Mucosa of rectum (tissue), 2 donors: ENCODE data around the gene RBM20.

Experiments used
- H3K27ac ChIP-seq, 2 donors: one replicate each; pipeline ENCODE4 v1.7.0; 2013; ENCODE audit warnings: inconsistent platforms in 2 of 2, low read depth in 2 of 2, low read length in 2 of 2
- H3K27me3 ChIP-seq, 2 donors: one replicate each; pipeline ENCODE4 v1.7.0; 2013; ENCODE audit warnings: low read length in 2 of 2; ENCODE audit not compliant: control insufficient read depth in 2 of 2, insufficient read depth in 2 of 2
- H3K36me3 ChIP-seq, 2 donors: one replicate each; pipeline ENCODE4 v1.7.0; 2013; ENCODE audit warnings: low read length in 2 of 2; ENCODE audit not compliant: control insufficient read depth in 2 of 2, insufficient read depth in 2 of 2
- H3K4me1 ChIP-seq, 2 donors: one replicate each; pipeline ENCODE4 v1.7.0; 2013; ENCODE audit warnings: low read length in 2 of 2, mild to moderate bottlenecking in 1 of 2; ENCODE audit not compliant: control insufficient read depth in 2 of 2, insufficient read depth in 2 of 2
- H3K4me3 ChIP-seq, 2 donors: one replicate each; pipeline ENCODE4 v1.7.0; 2013; ENCODE audit warnings: low read length in 2 of 2
- H3K9ac ChIP-seq, 2 donors: one replicate each; pipeline ENCODE4 v1.7.0; 2013; ENCODE audit warnings: low read length in 2 of 2, low read depth in 1 of 2, mild to moderate bottlenecking in 1 of 2
- H3K9me3 ChIP-seq, 2 donors: one replicate each; pipeline ENCODE4 v1.7.0; 2013; ENCODE audit warnings: low read length in 2 of 2; ENCODE audit not compliant: control insufficient read depth in 2 of 2
- donor health status: healthy.
- donor health status: Normal muscosa, but diverticular disease.

RBM20 gene

GRCh38 chr10:110747609-110748464 lies 103.7 kb downstream of the RBM20 start:
- Histone ChIP-seq H3K27me3 (no peaks in the 10 kb centered on the region), H3K4me3 (no peak overlapping the region), H3K36me3 (no peaks in the 10 kb centered on the region), H3K9ac (no peak overlapping the region), H3K9me3 (peaks cover 2 to 3% of the 10 kb centered on the region in 2 donors), H3K4me1 (peaks cover 2 to 10% of the 10 kb centered on the region in 2 donors), H3K27ac (peak overlapping the region in 1 of 2 donors; percentile 35)

- Histone ChIP-seq H3K4me1 (peaks cover 2 to 10% of the 10 kb centered on the region in 2 donors), H3K36me3 (no peaks in the 10 kb centered on the region), H3K27me3 (no peaks in the 10 kb centered on the region), H3K27ac (no peak overlapping the region), H3K9me3 (peaks cover 2 to 3% of the 10 kb centered on the region in 2 donors), H3K4me3 (no peak overlapping the region), H3K9ac (no peak overlapping the region)
These were observed 104.8 kb downstream of the RBM20 start for GRCh38 chr10:110748970-110749369.

DNA sequence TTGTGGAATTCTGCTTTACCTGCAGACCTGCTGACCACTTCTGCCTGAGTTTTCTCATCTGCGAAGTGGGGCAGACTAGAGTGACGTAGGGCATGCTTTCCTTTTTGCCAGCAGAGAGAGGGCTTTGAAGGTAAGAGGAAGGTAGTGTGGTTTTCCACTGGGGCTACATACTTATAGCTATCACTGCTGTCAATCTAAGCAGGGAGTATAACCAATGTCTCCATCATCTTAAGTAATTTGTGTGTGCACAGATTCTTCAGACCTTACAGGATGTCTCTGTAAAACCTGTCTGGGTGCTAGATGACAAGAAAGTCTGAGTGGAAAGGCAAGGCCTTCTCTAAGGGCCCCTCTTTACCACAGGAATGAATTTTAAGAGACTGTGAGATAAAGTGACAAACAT lies 106.8 kb downstream of the RBM20 start:
- Histone ChIP-seq H3K27ac (no peak overlapping the region), H3K27me3 (no peaks in the 10 kb centered on the region), H3K9me3 (peaks cover 2 to 3% of the 10 kb centered on the region in 2 donors), H3K36me3 (no peaks in the 10 kb centered on the region), H3K4me3 (no peak overlapping the region), H3K4me1 (peaks cover 2 to 16% of the 10 kb centered on the region in 2 donors), H3K9ac (no peak overlapping the region)

- H3K4me1 ChIP-seq, result peaks cover 7 to 18% of the 10 kb centered on the region in 2 donors
- no peak overlapping the region for H3K9ac ChIP-seq
- no peak overlapping the region for H3K27ac ChIP-seq
- no peak overlapping the region for H3K4me3 ChIP-seq
- H3K9me3 ChIP-seq, result peaks cover 2 to 3% of the 10 kb centered on the region in 2 donors
- H3K27me3 ChIP-seq, result no peaks in the 10 kb centered on the region
- no peaks in the 10 kb centered on the region for H3K36me3 ChIP-seq
These were observed 107.7 kb downstream of the RBM20 start for GRCh38 chr10:110751850-110752249.

DNA sequence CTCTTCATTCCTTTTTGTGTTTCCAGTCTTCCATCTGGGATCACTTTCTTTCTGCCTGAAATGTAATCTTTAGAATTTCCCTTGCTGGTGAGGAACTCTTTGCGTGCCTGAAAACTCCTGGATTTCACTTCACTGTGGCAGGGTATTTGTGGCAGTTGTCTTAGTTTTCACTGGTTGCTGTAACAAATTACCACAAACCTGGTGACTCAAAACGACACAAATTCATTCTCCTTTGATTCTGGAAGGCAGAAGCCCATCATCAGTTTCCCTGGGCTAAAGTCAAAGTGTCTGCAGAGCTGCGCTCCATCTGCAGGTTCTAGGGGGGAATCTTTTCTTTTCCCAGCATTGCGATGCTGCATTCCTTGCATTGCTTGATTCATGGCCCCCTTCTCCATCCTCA lies 109.3 kb downstream of the RBM20 start:
- Histone ChIP-seq H3K4me1 (peaks cover 16 to 27% of the 10 kb centered on the region in 2 donors), H3K4me3 (no peak overlapping the region), H3K9me3 (peaks cover 2 to 3% of the 10 kb centered on the region in 2 donors), H3K27me3 (no peaks in the 10 kb centered on the region), H3K27ac (no peak overlapping the region), H3K9ac (no peak overlapping the region), H3K36me3 (no peaks in the 10 kb centered on the region)

DNA sequence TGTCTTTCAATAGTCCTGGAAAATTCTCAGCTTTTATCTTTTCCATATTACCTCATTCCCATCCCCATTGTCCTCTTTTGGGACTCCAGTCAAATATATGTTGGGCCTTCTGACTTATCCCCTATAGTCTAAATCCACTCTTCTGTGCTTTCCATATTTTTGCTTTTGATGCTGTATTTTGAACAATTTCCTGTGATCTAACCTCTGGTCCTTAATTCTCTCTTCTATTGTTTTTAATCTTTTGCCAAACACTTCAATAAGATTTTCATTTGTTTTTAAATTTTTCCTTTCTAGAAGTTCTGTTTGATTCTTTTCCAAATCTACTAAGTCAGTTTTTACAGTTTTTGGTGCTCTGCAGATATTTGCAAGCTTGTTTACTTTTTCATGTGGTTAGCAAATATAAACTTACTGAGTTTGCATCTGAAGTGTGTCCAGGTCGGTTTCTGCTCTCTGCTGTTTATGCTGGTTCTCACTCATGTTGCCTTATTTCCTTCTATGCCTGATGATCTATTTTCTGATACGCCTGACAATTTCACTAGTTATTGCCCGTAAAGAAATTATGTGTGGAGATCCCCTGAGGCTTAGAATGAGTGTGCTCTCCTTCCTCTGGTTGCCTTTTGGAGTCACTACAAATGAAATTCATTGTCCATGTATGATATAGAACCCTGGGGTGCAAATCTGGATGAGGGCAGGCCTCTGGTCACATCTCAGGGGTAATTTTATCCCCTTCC lies 110.4 kb downstream of the RBM20 start:
- Histone ChIP-seq H3K4me1 (peaks cover 24 to 38% of the 10 kb centered on the region in 2 donors), H3K9ac (no peak overlapping the region), H3K27ac (peak overlapping the region in 1 of 2 donors; percentile 2)

GRCh38 chr10:110755781-110756180 lies 111.6 kb downstream of the RBM20 start:
- no peaks in the 10 kb centered on the region for H3K27me3 ChIP-seq
- H3K4me3 ChIP-seq, result no peak overlapping the region
- no peak overlapping the region for H3K9ac ChIP-seq
- no peaks in the 10 kb centered on the region for H3K36me3 ChIP-seq
- no peak overlapping the region for H3K27ac ChIP-seq
- H3K9me3 ChIP-seq, result no peaks in the 10 kb centered on the region
- H3K4me1 ChIP-seq, result peaks cover 25 to 40% of the 10 kb centered on the region in 2 donors

More for the DNA sequence above, 110.4 kb downstream of the RBM20 start:
- H3K4me3 ChIP-seq, result no peak overlapping the region
- no peaks in the 10 kb centered on the region for H3K9me3 ChIP-seq
- H3K36me3 ChIP-seq, result no peaks in the 10 kb centered on the region
- no peaks in the 10 kb centered on the region for H3K27me3 ChIP-seq

- Histone ChIP-seq H3K27ac (peak overlapping the region; percentile 82 to 84), H3K4me3 (no peak overlapping the region), H3K9me3 (no peaks in the 10 kb centered on the region), H3K36me3 (no peaks in the 10 kb centered on the region), H3K4me1 (peaks cover 25 to 40% of the 10 kb centered on the region in 2 donors), H3K27me3 (no peaks in the 10 kb centered on the region), H3K9ac (no peak overlapping the region)
These were observed 112.7 kb downstream of the RBM20 start for GRCh38 chr10:110756876-110757275.

- peak overlapping the region; percentile 82 to 84 for H3K27ac ChIP-seq
- no peaks in the 10 kb centered on the region for H3K27me3 ChIP-seq
- no peak overlapping the region for H3K4me3 ChIP-seq
- H3K36me3 ChIP-seq, result no peaks in the 10 kb centered on the region
- no peaks in the 10 kb centered on the region for H3K9me3 ChIP-seq
- H3K4me1 ChIP-seq, result peaks cover 25 to 40% of the 10 kb centered on the region in 2 donors
- H3K9ac ChIP-seq, result no peak overlapping the region
These were observed 113.5 kb downstream of the RBM20 start for GRCh38 chr10:110757586-110757985.
